ENCODE data around the gene CCDC190.
"Not testable (repeated sequence)": the region's sequence is repeated elsewhere in the genome, so short reads cannot be mapped to it uniquely, and the experiment has no call there.

Gene CCDC190

GRCh38 chr1:162885265-162885664 lies 24.3 kb upstream of the CCDC190 start:
- Mint-ChIP-seq H3K9me3 (no peaks in the 10 kb centered on the region), H3K4me3 (no peak overlapping the region), H3K4me1 (peaks cover 21% of the 10 kb centered on the region), H3K27ac (peak overlapping the region; percentile 92), H3K27me3 (ENCODE audit: low read depth, poor library complexity) (no peaks in the 10 kb centered on the region), H3K36me3 (ENCODE audit: low read depth) (no peaks in the 10 kb centered on the region)
- TF ChIP-seq CTCF (IDR thresholded peaks at IDR 0.05): no peak
- DNase-seq: no peak

- no peaks in the 10 kb centered on the region for H3K9me3 Mint-ChIP-seq
- no peaks in the 10 kb centered on the region for H3K27me3 Mint-ChIP-seq (ENCODE audit: low read depth, poor library complexity)
- no peak for DNase-seq
- peak overlapping the region; percentile 92 for H3K27ac Mint-ChIP-seq
- TF ChIP-seq CTCF (IDR thresholded peaks at IDR 0.05): no peak
- no peak overlapping the region for H3K4me3 Mint-ChIP-seq
- H3K36me3 Mint-ChIP-seq (ENCODE audit: low read depth): no peaks in the 10 kb centered on the region
- peaks cover 17% of the 10 kb centered on the region for H3K4me1 Mint-ChIP-seq
These were observed 23.9 kb upstream of the CCDC190 start for GRCh38 chr1:162884831-162885230.

- DNase-seq: no peak
- TF ChIP-seq CTCF (IDR thresholded peaks at IDR 0.05): no peak
- Mint-ChIP-seq H3K9me3 (no peaks in the 10 kb centered on the region), H3K36me3 (ENCODE audit: low read depth) (no peaks in the 10 kb centered on the region), H3K4me3 (no peak overlapping the region), H3K27me3 (ENCODE audit: low read depth, poor library complexity) (no peaks in the 10 kb centered on the region), H3K27ac (peak overlapping the region; percentile 37), H3K4me1 (peaks cover 33% of the 10 kb centered on the region)
These were observed 21.3 kb upstream of the CCDC190 start for GRCh38 chr1:162882248-162882674.

GRCh38 chr1:162881590-162881989 lies 20.6 kb upstream of the CCDC190 start:
- no peak for TF ChIP-seq CTCF (IDR thresholded peaks at IDR 0.05)
- Mint-ChIP-seq H3K4me3 (no peak overlapping the region), H3K27me3 (ENCODE audit: low read depth, poor library complexity) (no peaks in the 10 kb centered on the region), H3K4me1 (peaks cover 39% of the 10 kb centered on the region), H3K9me3 (no peaks in the 10 kb centered on the region), H3K36me3 (ENCODE audit: low read depth) (no peaks in the 10 kb centered on the region), H3K27ac (no peak overlapping the region)
- no peak for DNase-seq

GRCh38 chr1:162880617-162881016 lies 19.6 kb upstream of the CCDC190 start:
- H3K27ac Mint-ChIP-seq; H3K9me3 Mint-ChIP-seq; H3K4me3 Mint-ChIP-seq; DNase-seq; H3K27me3 Mint-ChIP-seq (ENCODE audit: low read depth, poor library complexity); H3K36me3 Mint-ChIP-seq (ENCODE audit: low read depth): not testable (repeated sequence)
- H3K4me1 Mint-ChIP-seq: peaks cover 36% of the 10 kb centered on the region

GRCh38 chr1:162878000-162878596 lies 17.1 kb upstream of the CCDC190 start:
- no peak overlapping the region for H3K27ac Mint-ChIP-seq
- peaks cover 25% of the 10 kb centered on the region for H3K4me1 Mint-ChIP-seq
- peak; percentile 77 for DNase-seq
- H3K27me3 Mint-ChIP-seq (ENCODE audit: low read depth, poor library complexity): peaks cover 4% of the 10 kb centered on the region
- TF ChIP-seq CTCF (IDR thresholded peaks at IDR 0.05): peak; percentile 79
- H3K9me3 Mint-ChIP-seq: peaks cover 3% of the 10 kb centered on the region
- H3K36me3 Mint-ChIP-seq (ENCODE audit: low read depth): peaks cover 2% of the 10 kb centered on the region
- H3K4me3 Mint-ChIP-seq: no peak overlapping the region
